22Rv1 (cell line): ENCODE data around the gene HORMAD2.
"Not testable (repeated sequence)": the region's sequence is repeated elsewhere in the genome, so short reads cannot be mapped to it uniquely, and the experiment has no call there.

Source experiments
- CTCF ChIP-seq: fragments of 450-650 bp; IDR thresholded peaks from 2 replicates; pipeline ENCODE4 v1.5.1; 2017; ENCODE audit warnings: mild to moderate bottlenecking
- ZFX ChIP-seq: fragments of 450-650 bp; IDR thresholded peaks from 2 replicates; pipeline ENCODE4 v1.6.1; 2017; ENCODE audit warnings: antibody characterized with exemption, borderline replicate concordance

- not testable (repeated sequence) for TF ChIP-seq CTCF, ZFX
These were observed 19.2 kb upstream of the HORMAD2 start for GRCh38 chr22:30061094-30061493.
